HL-60 (cell line): ENCODE data around the gene AGO3.

Source experiments
- GABPA ChIP-seq: IDR thresholded peaks from 2 replicates; pipeline ENCODE4 v1.6.1; 2012; ENCODE audit warnings: low read depth
- POLR2AphosphoS5 ChIP-seq: IDR thresholded peaks from 2 replicates; pipeline ENCODE4 v1.6.1; 2012; ENCODE audit warnings: low read depth
- TF ChIP-seq, protein P1 (sequence below): IDR thresholded peaks from 2 replicates; pipeline ENCODE4 v1.6.1; 2012; ENCODE audit warnings: low read depth; ENCODE audit not compliant: insufficient replicate concordance
- TF ChIP-seq, protein P2 (sequence below): IDR thresholded peaks from one replicate; pipeline ENCODE4 v1.5.1; 2011; ENCODE audit warnings: low read length, control low read depth, inconsistent platforms; ENCODE audit not compliant: insufficient read depth

DNA sequence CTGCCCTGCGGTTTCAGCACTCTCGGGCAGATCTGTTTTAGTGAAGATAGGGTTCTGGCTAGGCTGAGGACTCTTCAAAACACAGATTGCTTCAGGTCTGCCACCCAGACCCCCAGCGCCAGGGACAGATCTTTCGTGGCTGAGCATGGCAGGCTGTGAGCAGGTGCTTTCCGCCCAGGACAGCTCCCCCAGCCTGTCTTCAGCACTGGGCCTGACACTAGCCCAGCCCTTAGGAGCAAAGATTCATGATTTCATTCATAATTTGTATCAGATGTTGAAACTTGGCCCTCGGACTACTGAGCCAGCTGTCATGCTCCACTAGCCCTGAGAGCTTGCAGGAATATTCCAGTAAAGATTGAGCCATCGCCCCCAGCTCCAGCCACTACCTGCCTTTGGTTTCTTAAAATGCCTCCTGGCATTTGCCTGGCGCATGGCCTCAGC, 163.7 kb downstream of the AGO3 start:
- TF ChIP-seq, protein P1, sequence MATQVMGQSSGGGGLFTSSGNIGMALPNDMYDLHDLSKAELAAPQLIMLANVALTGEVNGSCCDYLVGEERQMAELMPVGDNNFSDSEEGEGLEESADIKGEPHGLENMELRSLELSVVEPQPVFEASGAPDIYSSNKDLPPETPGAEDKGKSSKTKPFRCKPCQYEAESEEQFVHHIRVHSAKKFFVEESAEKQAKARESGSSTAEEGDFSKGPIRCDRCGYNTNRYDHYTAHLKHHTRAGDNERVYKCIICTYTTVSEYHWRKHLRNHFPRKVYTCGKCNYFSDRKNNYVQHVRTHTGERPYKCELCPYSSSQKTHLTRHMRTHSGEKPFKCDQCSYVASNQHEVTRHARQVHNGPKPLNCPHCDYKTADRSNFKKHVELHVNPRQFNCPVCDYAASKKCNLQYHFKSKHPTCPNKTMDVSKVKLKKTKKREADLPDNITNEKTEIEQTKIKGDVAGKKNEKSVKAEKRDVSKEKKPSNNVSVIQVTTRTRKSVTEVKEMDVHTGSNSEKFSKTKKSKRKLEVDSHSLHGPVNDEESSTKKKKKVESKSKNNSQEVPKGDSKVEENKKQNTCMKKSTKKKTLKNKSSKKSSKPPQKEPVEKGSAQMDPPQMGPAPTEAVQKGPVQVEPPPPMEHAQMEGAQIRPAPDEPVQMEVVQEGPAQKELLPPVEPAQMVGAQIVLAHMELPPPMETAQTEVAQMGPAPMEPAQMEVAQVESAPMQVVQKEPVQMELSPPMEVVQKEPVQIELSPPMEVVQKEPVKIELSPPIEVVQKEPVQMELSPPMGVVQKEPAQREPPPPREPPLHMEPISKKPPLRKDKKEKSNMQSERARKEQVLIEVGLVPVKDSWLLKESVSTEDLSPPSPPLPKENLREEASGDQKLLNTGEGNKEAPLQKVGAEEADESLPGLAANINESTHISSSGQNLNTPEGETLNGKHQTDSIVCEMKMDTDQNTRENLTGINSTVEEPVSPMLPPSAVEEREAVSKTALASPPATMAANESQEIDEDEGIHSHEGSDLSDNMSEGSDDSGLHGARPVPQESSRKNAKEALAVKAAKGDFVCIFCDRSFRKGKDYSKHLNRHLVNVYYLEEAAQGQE = no peak
- TF ChIP-seq, protein P2, sequence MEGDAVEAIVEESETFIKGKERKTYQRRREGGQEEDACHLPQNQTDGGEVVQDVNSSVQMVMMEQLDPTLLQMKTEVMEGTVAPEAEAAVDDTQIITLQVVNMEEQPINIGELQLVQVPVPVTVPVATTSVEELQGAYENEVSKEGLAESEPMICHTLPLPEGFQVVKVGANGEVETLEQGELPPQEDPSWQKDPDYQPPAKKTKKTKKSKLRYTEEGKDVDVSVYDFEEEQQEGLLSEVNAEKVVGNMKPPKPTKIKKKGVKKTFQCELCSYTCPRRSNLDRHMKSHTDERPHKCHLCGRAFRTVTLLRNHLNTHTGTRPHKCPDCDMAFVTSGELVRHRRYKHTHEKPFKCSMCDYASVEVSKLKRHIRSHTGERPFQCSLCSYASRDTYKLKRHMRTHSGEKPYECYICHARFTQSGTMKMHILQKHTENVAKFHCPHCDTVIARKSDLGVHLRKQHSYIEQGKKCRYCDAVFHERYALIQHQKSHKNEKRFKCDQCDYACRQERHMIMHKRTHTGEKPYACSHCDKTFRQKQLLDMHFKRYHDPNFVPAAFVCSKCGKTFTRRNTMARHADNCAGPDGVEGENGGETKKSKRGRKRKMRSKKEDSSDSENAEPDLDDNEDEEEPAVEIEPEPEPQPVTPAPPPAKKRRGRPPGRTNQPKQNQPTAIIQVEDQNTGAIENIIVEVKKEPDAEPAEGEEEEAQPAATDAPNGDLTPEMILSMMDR = no peak
- TF ChIP-seq POLR2AphosphoS5 = no peak
- no peak for TF ChIP-seq GABPA
